Brain microvascular endothelial cell (primary cell): ENCODE measurements around the gene PTGER1.
A peak's percentile ranks its signal among the peaks of the same experiment; 100 is the strongest.

Experiments
- DNase-seq: peaks from one replicate; pipeline ENCODE4 v3.0.0-alpha.2; 2020
- H3K27ac ChIP-seq: fragments of 250-450 bp; sonication (Bioruptor Pico); 2 replicates; pipeline ENCODE4 v1.5.1; 2020; ENCODE audit warnings: mild to moderate bottlenecking, moderate library complexity
- H3K27me3 ChIP-seq: fragments of 250-450 bp; sonication (Bioruptor Pico); replicated peaks from 2 replicates; pipeline ENCODE4 v1.5.1; 2020; ENCODE audit warnings: mild to moderate bottlenecking
- H3K36me3 ChIP-seq: fragments of 250-450 bp; sonication (Bioruptor Pico); replicated peaks from 2 replicates; pipeline ENCODE4 v1.5.1; 2020; ENCODE audit warnings: mild to moderate bottlenecking
- H3K4me3 ChIP-seq: 2 replicates; pipeline ENCODE4 v1.5.1; 2011; ENCODE audit warnings: low read depth, mild to moderate bottlenecking, control low read depth, low read length, moderate library complexity
- in situ Hi-C: cut with HindIII; loops from 2 replicates; pipeline ENCODE4 v1.10.0; 2017; ENCODE audit warnings: low sequenced_read_pairs, low pct_ligation_motif_present
- TF ChIP-seq, protein P1 (sequence below): IDR thresholded peaks from 2 replicates; pipeline ENCODE4 v1.5.1; 2011; ENCODE audit warnings: low read depth, mild to moderate bottlenecking, moderate library complexity, low read length, control low read depth, inconsistent platforms; ENCODE audit errors: missing control alignments

Gene PTGER1, protein sequence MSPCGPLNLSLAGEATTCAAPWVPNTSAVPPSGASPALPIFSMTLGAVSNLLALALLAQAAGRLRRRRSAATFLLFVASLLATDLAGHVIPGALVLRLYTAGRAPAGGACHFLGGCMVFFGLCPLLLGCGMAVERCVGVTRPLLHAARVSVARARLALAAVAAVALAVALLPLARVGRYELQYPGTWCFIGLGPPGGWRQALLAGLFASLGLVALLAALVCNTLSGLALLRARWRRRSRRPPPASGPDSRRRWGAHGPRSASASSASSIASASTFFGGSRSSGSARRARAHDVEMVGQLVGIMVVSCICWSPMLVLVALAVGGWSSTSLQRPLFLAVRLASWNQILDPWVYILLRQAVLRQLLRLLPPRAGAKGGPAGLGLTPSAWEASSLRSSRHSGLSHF

GRCh38 chr19:14475251-14476073, at the start of gene PTGER1:
TSS of gene PTGER1 (minus strand) at chr19:14475354. CDS start at chr19:14474320, 1,034 bp downstream.
- Histone ChIP-seq H3K27ac (no peak within 1 kb of the TSS), H3K27me3 (no peaks in the 10 kb centered on the region), H3K4me3 (no peak within 1 kb of the TSS), H3K36me3 (peaks cover 30% of the 10 kb centered on the region)
- TF ChIP-seq, protein P1, sequence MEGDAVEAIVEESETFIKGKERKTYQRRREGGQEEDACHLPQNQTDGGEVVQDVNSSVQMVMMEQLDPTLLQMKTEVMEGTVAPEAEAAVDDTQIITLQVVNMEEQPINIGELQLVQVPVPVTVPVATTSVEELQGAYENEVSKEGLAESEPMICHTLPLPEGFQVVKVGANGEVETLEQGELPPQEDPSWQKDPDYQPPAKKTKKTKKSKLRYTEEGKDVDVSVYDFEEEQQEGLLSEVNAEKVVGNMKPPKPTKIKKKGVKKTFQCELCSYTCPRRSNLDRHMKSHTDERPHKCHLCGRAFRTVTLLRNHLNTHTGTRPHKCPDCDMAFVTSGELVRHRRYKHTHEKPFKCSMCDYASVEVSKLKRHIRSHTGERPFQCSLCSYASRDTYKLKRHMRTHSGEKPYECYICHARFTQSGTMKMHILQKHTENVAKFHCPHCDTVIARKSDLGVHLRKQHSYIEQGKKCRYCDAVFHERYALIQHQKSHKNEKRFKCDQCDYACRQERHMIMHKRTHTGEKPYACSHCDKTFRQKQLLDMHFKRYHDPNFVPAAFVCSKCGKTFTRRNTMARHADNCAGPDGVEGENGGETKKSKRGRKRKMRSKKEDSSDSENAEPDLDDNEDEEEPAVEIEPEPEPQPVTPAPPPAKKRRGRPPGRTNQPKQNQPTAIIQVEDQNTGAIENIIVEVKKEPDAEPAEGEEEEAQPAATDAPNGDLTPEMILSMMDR = peak; percentile 53
- in situ Hi-C loops = no loop called here
- DNase-seq = no peak

DNA sequence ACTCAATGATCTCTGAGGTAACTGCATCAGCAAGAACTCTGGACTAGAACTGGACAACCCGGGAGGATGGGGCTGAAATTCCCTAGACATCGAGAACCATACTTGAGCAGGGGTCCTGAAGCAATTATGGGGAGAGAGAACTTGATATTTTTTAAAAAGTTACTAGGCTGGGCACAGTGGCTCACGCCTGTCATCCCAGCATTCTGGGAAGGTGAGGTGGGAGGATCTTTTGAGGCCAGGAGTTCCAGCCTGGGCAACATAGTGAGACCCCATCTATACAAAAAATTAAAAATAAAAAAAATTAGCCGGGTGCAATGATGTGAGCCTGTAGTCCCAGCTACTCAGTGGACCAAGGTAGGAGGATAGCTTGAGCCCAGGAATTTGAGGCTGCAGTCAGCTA, 45.4 kb upstream of the PTGER1 start:
- DNase-seq = no peak
- H3K27ac ChIP-seq = no peak overlapping the region
- H3K36me3 ChIP-seq = peaks cover 14% of the 10 kb centered on the region
- no peak overlapping the region for H3K4me3 ChIP-seq
- no peaks in the 10 kb centered on the region for H3K27me3 ChIP-seq
- in situ Hi-C loops = no loop called here
- TF ChIP-seq, protein P1 = no peak

DNA sequence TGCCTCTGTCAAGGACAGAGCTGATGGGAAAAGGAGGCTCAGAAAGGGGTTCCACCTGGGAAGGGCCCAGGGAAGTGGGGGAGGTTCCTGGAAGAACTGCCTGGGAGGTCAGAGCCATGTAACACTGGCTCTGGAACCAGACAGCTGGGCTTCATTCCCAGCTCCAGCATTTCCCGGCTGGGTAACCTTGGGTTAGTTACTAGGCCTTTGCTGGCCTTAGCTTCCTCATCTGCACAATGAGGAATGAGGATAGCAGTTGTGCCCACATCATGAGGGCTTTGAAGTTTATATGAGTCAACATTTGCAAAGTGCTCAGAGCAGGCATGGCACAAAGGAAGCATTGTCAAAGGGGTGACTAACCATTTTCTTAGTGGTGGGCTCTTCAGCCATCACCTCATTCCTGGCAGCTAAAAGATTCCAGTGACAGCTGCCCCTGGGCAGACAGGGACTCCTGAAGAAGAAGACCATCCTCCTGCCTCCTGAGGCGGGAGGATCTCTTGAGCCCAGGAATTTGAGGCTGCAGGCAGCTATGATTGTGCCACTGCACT, 44.8 kb upstream of the PTGER1 start:
- in situ Hi-C loops = no loop called here
- H3K36me3 ChIP-seq = peaks cover 20% of the 10 kb centered on the region
- DNase-seq = no peak
- H3K27me3 ChIP-seq = no peaks in the 10 kb centered on the region
- no peak overlapping the region for H3K4me3 ChIP-seq
- H3K27ac ChIP-seq = no peak overlapping the region
- TF ChIP-seq, protein P1 = no peak

- DNase-seq = no peak
- in situ Hi-C loops = no loop called here
- H3K27me3 ChIP-seq = no peaks in the 10 kb centered on the region
- H3K36me3 ChIP-seq = peaks cover 26% of the 10 kb centered on the region
- no peak overlapping the region for H3K27ac ChIP-seq
- TF ChIP-seq, protein P1 = no peak
- no peak overlapping the region for H3K4me3 ChIP-seq
Measured at GRCh38 chr19:14519245-14519859, 44.2 kb upstream of the PTGER1 start.

DNA sequence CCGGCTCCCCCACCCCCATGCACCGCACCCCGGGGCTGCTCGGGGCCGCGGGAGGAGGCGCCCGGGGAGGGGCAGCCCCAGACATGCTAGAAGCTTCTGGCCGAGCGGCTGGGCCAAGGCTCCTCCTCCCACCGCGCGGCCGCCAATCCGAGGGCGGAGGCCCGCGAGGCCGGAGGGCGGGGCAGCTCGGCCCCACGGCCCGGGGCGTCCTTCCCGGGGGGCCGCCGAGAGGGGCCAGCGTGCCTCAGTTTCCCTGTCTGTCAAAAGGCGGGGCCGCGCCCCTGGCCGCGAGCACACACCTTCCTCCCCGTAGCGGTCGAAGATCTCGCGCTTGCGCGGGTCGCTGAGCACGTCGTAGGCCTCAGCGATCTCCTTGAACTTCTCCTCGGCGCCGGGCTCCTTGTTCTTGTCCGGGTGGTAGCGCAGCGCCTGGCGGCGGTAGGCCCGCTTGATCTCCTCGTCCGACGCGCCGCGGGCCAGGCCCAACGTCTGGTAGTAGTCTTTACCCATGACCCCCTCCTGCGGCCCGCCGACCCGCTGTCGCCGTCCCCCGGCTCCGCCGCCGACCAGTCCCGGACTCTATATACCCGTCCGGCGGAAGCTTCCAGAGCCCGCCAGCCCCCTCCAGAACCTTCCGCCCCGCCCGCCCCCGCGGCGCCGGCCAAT, 42.8 kb upstream of the PTGER1 start, which contains the start of gene DNAJB1:
DNAJB1 (minus strand) TSS at position 558 of the 666 bp plus-strand sequence; CDS start at position 510, 48 bp downstream.
- peak; percentile 57 for DNase-seq
- in situ Hi-C loops = no loop called here
- H3K4me3 ChIP-seq = peak within 1 kb of the TSS; percentile 86
- H3K27me3 ChIP-seq = no peaks in the 10 kb centered on the region
- H3K36me3 ChIP-seq = peaks cover 28% of the 10 kb centered on the region
- TF ChIP-seq, protein P1 = no peak
- peak within 1 kb of the TSS; percentile 89 for H3K27ac ChIP-seq
